ENCODE data around the gene GUCA1A. TPM values are rescaled to one million over a fixed set of nuclear protein-coding genes. Genes with fewer than 3 reads are reported as not detected.

The GUCA1A gene
- total RNA-seq, 1 experiment from 2014 or later, result not detected

DNA sequence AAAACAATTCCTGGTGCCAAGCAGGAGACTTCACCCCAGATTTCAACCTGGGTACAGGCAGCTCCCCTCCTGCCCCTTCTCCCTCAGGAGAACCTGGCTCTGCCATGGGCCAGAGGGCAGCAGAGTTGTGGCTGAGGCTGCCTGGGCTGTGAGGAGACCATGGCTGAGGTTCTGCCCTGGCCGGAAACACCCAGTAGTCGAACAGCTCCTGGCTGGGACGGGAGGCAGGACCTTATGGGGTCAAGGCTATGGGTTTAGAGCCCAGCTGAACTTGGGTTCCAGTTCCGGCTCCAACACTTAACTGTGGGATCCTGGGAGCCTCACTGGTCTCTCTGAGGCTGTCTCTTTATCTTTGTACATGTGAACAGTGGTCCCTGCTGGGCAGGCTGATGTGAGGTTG, 39.2 kb upstream of the GUCA1A start:
- H3K27me3 Mint-ChIP-seq (ENCODE audit: unreplicated experiment), result no peaks in the 10 kb centered on the region
- peak overlapping the region; percentile 37 for H3K27ac Mint-ChIP-seq (ENCODE audit: unreplicated experiment)
- no peak for TF ChIP-seq CTCF (IDR thresholded peaks at IDR 0.05; ENCODE audit: unreplicated experiment)
- CTCF ChIA-PET, result no interaction called here
- DNase-seq, result no peak
- H3K36me3 Mint-ChIP-seq (ENCODE audit: insufficient read depth, unreplicated experiment), result peaks cover 66% of the 10 kb centered on the region
- H3K4me3 Mint-ChIP-seq (ENCODE audit: low read depth, unreplicated experiment), result no peak overlapping the region
- intact Hi-C loops (cut with micrococcal nuclease; ENCODE audit: unreplicated experiment), result no loop called here
- no peaks in the 10 kb centered on the region for H3K9me3 Mint-ChIP-seq (ENCODE audit: low read depth, unreplicated experiment)
- H3K4me1 Mint-ChIP-seq (ENCODE audit: low read depth, unreplicated experiment), result peaks cover 54% of the 10 kb centered on the region
- BruUV-seq (replicated peaks), result no TSS peak

GRCh38 chr6:42135161-42135560, 38.0 kb upstream of the GUCA1A start:
- H3K27ac Mint-ChIP-seq (ENCODE audit: unreplicated experiment), result no peak overlapping the region
- no peak for DNase-seq
- H3K9me3 Mint-ChIP-seq (ENCODE audit: low read depth, unreplicated experiment), result no peaks in the 10 kb centered on the region
- no TSS peak for BruUV-seq (replicated peaks)
- no peaks in the 10 kb centered on the region for H3K27me3 Mint-ChIP-seq (ENCODE audit: unreplicated experiment)
- intact Hi-C loops (cut with micrococcal nuclease; ENCODE audit: unreplicated experiment), result no loop called here
- TF ChIP-seq CTCF (IDR thresholded peaks at IDR 0.05; ENCODE audit: unreplicated experiment), result no peak
- H3K4me3 Mint-ChIP-seq (ENCODE audit: low read depth, unreplicated experiment), result no peak overlapping the region
- peaks cover 72% of the 10 kb centered on the region for H3K36me3 Mint-ChIP-seq (ENCODE audit: insufficient read depth, unreplicated experiment)
- CTCF ChIA-PET, result no interaction called here
- peaks cover 67% of the 10 kb centered on the region for H3K4me1 Mint-ChIP-seq (ENCODE audit: low read depth, unreplicated experiment)

GRCh38 chr6:42135722-42136121, 37.4 kb upstream of the GUCA1A start:
- no peak for DNase-seq
- intact Hi-C loops (cut with micrococcal nuclease; ENCODE audit: unreplicated experiment), result loop anchor here (2.0 kb wide), 1 partner anchor 13 kb away; no protein-coding TSS in a partner anchor
- Mint-ChIP-seq H3K4me1 (ENCODE audit: low read depth, unreplicated experiment) (peaks cover 72% of the 10 kb centered on the region), H3K27me3 (ENCODE audit: unreplicated experiment) (no peaks in the 10 kb centered on the region), H3K9me3 (ENCODE audit: low read depth, unreplicated experiment) (no peaks in the 10 kb centered on the region), H3K27ac (ENCODE audit: unreplicated experiment) (no peak overlapping the region), H3K4me3 (ENCODE audit: low read depth, unreplicated experiment) (no peak overlapping the region), H3K36me3 (ENCODE audit: insufficient read depth, unreplicated experiment) (peaks cover 72% of the 10 kb centered on the region)
- no TSS peak for BruUV-seq (replicated peaks)
- no peak for TF ChIP-seq CTCF (IDR thresholded peaks at IDR 0.05; ENCODE audit: unreplicated experiment)
- CTCF ChIA-PET, result interaction anchor here (0.6 to 2.1 kb wide), 2 partner anchors 13 to 18 kb away, joined by 4 to 16 read pairs; no protein-coding TSS in a partner anchor

GRCh38 chr6:42136508-42137193, 36.5 kb upstream of the GUCA1A start:
- peak overlapping the region; percentile 79 for H3K27ac Mint-ChIP-seq (ENCODE audit: unreplicated experiment)
- H3K9me3 Mint-ChIP-seq (ENCODE audit: low read depth, unreplicated experiment), result no peaks in the 10 kb centered on the region
- H3K4me1 Mint-ChIP-seq (ENCODE audit: low read depth, unreplicated experiment), result peaks cover 74% of the 10 kb centered on the region
- BruUV-seq (replicated peaks), result no TSS peak
- CTCF ChIA-PET, result interaction anchor here (0.6 to 2.5 kb wide), 16 partner anchors 14 to 91 kb away, joined by 3 to 16 read pairs (median 4); no protein-coding TSS in a partner anchor
- peak overlapping the region; percentile 55 for H3K4me3 Mint-ChIP-seq (ENCODE audit: low read depth, unreplicated experiment)
- no peaks in the 10 kb centered on the region for H3K27me3 Mint-ChIP-seq (ENCODE audit: unreplicated experiment)
- peaks cover 75% of the 10 kb centered on the region for H3K36me3 Mint-ChIP-seq (ENCODE audit: insufficient read depth, unreplicated experiment)
- intact Hi-C loops (cut with micrococcal nuclease; ENCODE audit: unreplicated experiment), result loop anchor here (2.0 kb wide), 1 partner anchor 14 kb away; no protein-coding TSS in a partner anchor
- peak; percentile 36 for TF ChIP-seq CTCF (IDR thresholded peaks at IDR 0.05; ENCODE audit: unreplicated experiment)
- DNase-seq, result peak; percentile 64

All from Calu3 (cell line).